ENCODE data around the gene PCDHGA12. TPM values are rescaled to one million over a fixed set of nuclear protein-coding genes. Genes with fewer than 3 reads are reported as not detected.
"Not testable (repeated sequence)": the region's sequence is repeated elsewhere in the genome, so short reads cannot be mapped to it uniquely, and the experiment has no call there.

PCDHGA12 gene
- total and polyA plus RNA-seq, 2 experiments from 2014 or later, result 0.66 to 0.70 TPM

DNA sequence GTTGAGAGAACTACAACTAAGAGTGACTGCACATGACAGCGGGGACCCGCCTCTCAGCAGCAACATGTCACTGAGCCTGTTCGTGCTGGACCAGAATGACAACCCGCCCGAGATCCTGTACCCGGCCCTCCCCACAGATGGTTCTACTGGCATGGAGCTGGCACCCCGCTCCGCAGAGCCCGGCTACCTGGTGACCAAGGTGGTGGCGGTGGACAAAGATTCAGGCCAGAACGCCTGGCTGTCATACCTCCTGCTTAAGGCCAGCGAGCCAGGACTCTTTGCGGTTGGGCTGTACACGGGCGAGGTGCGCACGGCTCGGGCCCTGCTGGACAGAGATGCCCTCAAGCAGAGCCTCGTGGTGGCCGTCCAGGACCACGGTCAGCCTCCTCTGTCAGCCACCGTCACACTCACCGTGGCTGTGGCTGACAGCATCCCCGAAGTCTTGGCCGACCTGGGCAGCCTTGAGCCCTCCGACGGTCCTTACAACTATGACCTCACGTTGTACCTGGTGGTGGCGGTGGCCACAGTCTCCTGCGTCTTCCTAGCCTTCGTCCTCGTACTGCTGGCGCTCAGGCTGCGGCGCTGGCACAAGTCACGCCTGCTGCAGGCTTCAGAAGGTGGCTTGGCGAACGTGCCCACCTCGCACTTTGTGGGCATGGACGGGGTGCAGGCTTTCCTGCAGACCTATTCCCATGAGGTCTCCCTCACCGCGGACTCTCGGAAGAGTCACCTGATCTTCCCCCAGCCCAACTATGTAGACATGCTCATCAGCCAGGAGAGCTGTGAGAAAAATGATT lies 45.6 kb upstream of the PCDHGA12 start:
- Histone ChIP-seq H3K27ac (no peak overlapping the region), H3K9me3 (ENCODE audit: low read depth) (peaks cover 12% of the 10 kb centered on the region), H3K9me2 (replicated peaks; ENCODE audit: insufficient read depth) (no peaks in the 10 kb centered on the region), H3K27me3 (no peaks in the 10 kb centered on the region), H2AFZ (no peak overlapping the region), H3K4me2 (no peak overlapping the region), H3K4me3 (no peak overlapping the region), H4K20me1 (ENCODE audit: insufficient read depth, poor library complexity, severe bottlenecking) (no peaks in the 10 kb centered on the region), H3K36me3 (replicated peaks; ENCODE audit: insufficient read depth, low read depth) (no peaks in the 10 kb centered on the region), H3K4me1 (ENCODE audit: insufficient read depth) (no peaks in the 10 kb centered on the region), H3K79me2 (no peaks in the 10 kb centered on the region)
- no peak for TF ChIP-seq EZH2phosphoT487 (IDR thresholded peaks at IDR 0.05; ENCODE audit: low read depth, severe bottlenecking, unreplicated experiment)
- TF ChIP-seq, protein P1, sequence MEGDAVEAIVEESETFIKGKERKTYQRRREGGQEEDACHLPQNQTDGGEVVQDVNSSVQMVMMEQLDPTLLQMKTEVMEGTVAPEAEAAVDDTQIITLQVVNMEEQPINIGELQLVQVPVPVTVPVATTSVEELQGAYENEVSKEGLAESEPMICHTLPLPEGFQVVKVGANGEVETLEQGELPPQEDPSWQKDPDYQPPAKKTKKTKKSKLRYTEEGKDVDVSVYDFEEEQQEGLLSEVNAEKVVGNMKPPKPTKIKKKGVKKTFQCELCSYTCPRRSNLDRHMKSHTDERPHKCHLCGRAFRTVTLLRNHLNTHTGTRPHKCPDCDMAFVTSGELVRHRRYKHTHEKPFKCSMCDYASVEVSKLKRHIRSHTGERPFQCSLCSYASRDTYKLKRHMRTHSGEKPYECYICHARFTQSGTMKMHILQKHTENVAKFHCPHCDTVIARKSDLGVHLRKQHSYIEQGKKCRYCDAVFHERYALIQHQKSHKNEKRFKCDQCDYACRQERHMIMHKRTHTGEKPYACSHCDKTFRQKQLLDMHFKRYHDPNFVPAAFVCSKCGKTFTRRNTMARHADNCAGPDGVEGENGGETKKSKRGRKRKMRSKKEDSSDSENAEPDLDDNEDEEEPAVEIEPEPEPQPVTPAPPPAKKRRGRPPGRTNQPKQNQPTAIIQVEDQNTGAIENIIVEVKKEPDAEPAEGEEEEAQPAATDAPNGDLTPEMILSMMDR (IDR thresholded peaks at IDR 0.05; ENCODE audit: poor library complexity), result no peak
- no peak for TF ChIP-seq EZH2 (IDR thresholded peaks at IDR 0.05; ENCODE audit: borderline replicate concordance)
- DNase-seq (ENCODE audit: low spot score), result no peak
- 94% methylated on average over 40 of the region's 43 CpGs for WGBS (ENCODE audit: low lambda C conversion rate, missing lambda C conversion rate)

DNA sequence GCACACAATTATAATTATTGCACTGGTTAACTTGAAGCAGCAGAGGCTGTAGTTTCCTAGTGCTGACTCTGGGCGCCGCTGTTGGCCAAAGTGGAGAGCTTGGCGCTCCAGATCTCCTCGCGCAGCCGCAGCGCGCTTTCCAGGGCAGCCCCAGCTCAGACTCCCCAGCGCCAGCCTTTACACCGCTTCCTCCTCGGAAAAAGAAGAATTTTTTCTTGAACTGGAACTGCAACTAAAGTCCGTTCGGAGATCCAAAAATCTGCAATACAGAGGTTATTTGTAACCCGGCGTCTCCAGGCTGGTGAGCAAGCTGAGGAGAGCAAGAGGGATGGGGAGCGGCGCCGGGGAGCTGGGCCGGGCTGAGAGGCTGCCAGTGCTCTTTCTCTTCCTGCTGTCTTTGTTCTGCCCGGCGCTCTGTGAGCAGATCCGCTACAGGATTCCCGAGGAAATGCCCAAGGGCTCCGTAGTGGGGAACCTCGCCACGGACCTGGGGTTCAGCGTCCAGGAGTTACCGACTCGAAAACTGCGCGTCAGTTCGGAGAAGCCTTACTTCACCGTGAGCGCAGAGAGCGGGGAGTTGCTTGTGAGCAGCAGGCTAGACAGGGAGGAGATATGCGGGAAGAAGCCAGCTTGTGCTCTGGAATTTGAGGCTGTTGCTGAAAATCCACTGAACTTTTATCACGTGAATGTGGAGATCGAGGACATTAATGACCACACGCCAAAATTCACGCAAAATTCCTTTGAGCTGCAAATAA lies 42.6 kb upstream of the PCDHGA12 start, which contains the start of gene PCDHGB4:
TSS of gene PCDHGB4 (plus strand) at position 142 of the 755 bp plus-strand sequence. CDS start at position 329, 187 bp downstream.
- 29% methylated on average over 22 of the region's 40 CpGs for WGBS (ENCODE audit: low lambda C conversion rate, missing lambda C conversion rate)
- TF ChIP-seq, protein P1 (IDR thresholded peaks at IDR 0.05; ENCODE audit: poor library complexity), result peak; percentile 62
- not testable (repeated sequence) for H3K4me1 ChIP-seq (ENCODE audit: insufficient read depth); H3K4me3 ChIP-seq; H3K79me2 ChIP-seq; H2AFZ ChIP-seq; H4K20me1 ChIP-seq (ENCODE audit: insufficient read depth, poor library complexity, severe bottlenecking); H3K27me3 ChIP-seq; H3K36me3 ChIP-seq (replicated peaks; ENCODE audit: insufficient read depth, low read depth); H3K9me2 ChIP-seq (replicated peaks; ENCODE audit: insufficient read depth)
- peak; percentile 63 for DNase-seq (ENCODE audit: low spot score)
- Histone ChIP-seq H3K9me3 (ENCODE audit: low read depth) (peaks cover 28% of the 10 kb centered on the region), H3K4me2 (peak within 1 kb of the TSS; percentile 69), H3K27ac (peak within 1 kb of the TSS; percentile 82)

DNA sequence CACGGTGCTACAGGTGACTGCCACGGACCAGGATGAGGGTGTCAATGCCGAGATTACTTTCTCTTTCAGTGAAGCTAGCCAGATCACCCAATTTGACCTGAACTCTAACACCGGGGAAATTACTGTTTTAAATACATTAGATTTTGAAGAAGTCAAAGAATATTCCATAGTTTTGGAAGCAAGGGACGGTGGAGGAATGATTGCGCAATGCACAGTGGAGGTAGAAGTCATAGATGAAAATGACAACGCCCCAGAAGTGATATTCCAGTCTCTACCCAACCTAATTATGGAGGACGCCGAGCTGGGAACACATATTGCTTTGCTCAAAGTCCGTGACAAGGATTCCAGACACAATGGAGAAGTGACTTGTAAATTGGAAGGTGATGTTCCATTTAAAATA lies 41.6 kb upstream of the PCDHGA12 start:
- TF ChIP-seq EZH2phosphoT487 (IDR thresholded peaks at IDR 0.05; ENCODE audit: low read depth, severe bottlenecking, unreplicated experiment) (no peak), EZH2 (IDR thresholded peaks at IDR 0.05; ENCODE audit: borderline replicate concordance) (no peak)
- TF ChIP-seq, protein P1 (IDR thresholded peaks at IDR 0.05; ENCODE audit: poor library complexity), result no peak
- Histone ChIP-seq H3K27ac (no peak overlapping the region), H3K4me1 (ENCODE audit: insufficient read depth) (no peaks in the 10 kb centered on the region), H3K79me2 (no peaks in the 10 kb centered on the region), H3K4me2 (no peak overlapping the region), H3K9me3 (ENCODE audit: low read depth) (peaks cover 37% of the 10 kb centered on the region), H3K27me3 (no peaks in the 10 kb centered on the region), H2AFZ (no peak overlapping the region), H3K4me3 (no peak overlapping the region), H4K20me1 (ENCODE audit: insufficient read depth, poor library complexity, severe bottlenecking) (no peaks in the 10 kb centered on the region), H3K9me2 (replicated peaks; ENCODE audit: insufficient read depth) (no peaks in the 10 kb centered on the region), H3K36me3 (replicated peaks; ENCODE audit: insufficient read depth, low read depth) (no peaks in the 10 kb centered on the region)
- WGBS (ENCODE audit: low lambda C conversion rate, missing lambda C conversion rate), result 94% methylated on average over 10 of the region's 10 CpGs
- no peak for DNase-seq (ENCODE audit: low spot score)
